ENCODE measurements around the gene SLCO4A1. TPM values are rescaled to one million over a fixed set of nuclear protein-coding genes. Genes with fewer than 3 reads are reported as not detected.

The SLCO4A1 gene, protein sequence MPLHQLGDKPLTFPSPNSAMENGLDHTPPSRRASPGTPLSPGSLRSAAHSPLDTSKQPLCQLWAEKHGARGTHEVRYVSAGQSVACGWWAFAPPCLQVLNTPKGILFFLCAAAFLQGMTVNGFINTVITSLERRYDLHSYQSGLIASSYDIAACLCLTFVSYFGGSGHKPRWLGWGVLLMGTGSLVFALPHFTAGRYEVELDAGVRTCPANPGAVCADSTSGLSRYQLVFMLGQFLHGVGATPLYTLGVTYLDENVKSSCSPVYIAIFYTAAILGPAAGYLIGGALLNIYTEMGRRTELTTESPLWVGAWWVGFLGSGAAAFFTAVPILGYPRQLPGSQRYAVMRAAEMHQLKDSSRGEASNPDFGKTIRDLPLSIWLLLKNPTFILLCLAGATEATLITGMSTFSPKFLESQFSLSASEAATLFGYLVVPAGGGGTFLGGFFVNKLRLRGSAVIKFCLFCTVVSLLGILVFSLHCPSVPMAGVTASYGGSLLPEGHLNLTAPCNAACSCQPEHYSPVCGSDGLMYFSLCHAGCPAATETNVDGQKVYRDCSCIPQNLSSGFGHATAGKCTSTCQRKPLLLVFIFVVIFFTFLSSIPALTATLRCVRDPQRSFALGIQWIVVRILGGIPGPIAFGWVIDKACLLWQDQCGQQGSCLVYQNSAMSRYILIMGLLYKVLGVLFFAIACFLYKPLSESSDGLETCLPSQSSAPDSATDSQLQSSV
- polyA plus RNA-seq (ENCODE audit: insufficient read length in 10 of 10) = 1 to 10 TPM in 1 of 10 donors, under 1 TPM in 9; 0.37 to 1.2 (median 0.65) TPM
- long read RNA-seq, donor 1 = 0 reads
- long read RNA-seq, donor 2 = 0 reads
- long read RNA-seq, donor 3 = 0 reads
- long read RNA-seq, donor 4 = 0 reads
- long read RNA-seq, donor 5 = 0 reads
- long read RNA-seq, donor 6 = 0 reads
- long read RNA-seq, donor 7 = 0 reads
- long read RNA-seq, donor 8 = 0 reads
- long read RNA-seq, donor 9 = 0 reads

DNA sequence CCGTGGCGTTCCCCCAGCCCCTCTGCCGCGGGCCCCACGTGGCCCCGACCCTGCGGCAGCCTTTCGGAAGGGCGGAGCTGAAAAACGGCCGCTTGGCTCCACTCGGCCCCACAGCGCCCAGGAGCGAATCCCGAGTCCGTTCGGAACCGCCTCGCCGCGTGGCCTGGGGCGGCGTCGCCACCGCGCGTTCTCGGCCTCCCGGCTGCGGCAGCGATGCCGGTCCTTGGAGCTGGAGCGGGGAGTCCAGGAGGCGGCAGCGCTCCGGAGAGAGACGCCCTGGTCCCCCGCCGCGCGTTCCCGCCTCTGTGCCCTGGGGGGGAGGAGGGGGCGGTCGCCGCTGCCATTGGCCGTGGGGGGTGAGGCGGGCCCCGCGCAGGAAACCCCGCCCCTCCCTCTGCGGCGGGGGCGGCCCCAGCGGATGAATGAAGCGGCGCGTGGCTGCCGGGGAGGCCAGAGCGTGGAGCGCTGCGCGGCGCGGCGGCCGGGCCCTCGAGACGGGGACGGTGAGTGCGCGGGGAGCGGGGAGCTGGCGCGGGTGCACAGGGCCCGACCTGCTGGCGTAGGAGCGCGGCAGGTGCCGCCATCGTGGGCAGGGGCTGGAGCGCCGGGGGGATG is at the start of gene SLCO4A1:
Gene SLCO4A1, plus strand, starts transcription at position 453 of the 615 bp plus-strand sequence. CDS start 13,952 bp downstream, outside the sequence.
- DNase-seq = peak in 2 of 3 donors; percentile 27 to 66

DNA sequence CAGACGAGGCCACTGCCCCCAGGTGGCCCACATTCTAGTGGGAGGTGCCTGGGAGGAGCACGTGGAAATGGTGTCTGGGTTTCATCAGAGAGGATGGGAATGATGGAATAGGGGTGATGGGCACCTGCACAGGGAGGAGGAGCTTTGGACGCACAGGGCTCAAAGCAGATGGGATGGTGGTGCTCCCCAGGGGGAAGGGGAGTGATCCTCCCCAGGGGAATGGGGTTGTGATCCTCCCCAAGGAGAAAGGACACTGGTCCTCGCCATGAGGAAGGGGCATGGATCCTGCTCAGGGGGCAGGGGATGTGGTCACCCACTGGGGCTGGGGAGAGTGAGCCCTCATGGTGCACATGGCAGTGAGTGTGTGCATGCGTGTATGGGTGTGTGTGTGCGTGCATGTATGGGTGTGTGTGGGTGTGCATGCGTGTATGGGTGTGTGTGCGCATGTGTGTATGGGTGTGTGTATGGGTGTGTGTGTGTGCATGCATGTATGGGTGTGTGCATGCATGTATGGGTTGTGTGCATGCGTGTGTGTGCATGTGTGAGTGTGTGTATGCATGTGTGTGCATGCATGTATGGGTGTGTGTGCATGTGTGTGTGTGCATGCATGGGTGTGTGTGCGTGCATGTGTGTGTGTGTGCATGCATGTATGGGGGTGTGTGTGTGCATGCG is 49.7 kb upstream of the SLCO4A1 start:
- no peak for DNase-seq

DNA sequence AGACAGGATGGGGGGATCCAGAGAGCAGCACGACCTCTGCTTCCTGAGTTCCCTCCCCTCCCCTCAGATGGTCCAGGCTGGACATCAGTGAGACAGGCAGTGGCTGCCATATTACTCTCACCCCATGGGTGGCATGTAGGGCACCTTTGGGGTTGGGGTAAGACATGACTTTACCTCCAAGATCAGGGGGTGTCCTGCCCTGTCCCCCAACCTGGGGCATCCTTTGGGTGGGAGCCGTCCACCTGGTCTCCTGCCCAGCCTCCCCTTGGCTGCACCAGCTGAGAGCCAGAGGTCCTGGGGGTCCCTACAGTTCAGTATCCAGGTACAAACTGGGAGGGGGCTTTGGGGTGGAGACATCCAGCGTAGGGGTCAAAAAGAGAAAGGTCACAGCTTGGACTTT is 48.7 kb upstream of the SLCO4A1 start:
- DNase-seq = no peak

DNA sequence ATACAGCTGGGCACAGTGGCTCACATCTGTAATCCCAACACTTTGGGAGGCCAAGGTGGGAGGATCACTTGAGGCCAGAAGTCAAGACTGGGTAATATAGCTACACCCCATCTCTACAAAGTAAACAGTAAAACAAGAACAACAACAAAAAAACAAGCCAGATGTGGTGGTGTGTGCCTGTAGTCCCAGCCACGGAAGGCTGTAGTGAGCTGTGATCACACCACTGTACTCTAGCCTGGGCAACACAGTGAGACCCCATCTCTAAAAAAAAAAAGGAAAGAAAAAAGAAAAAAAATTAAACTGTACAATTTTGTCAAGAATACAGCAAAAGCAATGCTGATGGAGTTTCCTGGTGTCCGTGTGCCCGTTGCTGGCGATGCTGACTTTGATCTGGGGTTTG is 47.2 kb upstream of the SLCO4A1 start:
- no peak for DNase-seq

DNA sequence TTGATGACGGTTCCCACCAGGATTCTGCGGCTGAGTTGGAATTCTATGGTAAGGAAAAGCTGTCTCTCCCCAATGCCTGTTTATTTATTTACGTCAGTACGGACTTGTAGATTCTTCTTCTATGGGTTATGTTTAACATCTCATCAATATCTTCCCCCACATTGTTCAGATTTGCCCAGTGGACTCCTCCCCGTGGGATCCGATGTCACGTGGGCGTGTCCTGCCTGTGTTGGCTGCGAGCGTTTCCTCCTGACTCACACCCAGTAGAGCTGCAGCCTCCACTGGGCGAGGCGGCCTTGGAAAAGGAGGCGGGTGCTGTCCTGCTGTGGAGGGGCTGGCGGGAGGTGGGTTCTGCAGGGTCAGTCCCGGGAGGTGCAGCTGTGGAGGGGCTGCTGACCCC is 46.8 kb upstream of the SLCO4A1 start:
- DNase-seq = no peak

DNA sequence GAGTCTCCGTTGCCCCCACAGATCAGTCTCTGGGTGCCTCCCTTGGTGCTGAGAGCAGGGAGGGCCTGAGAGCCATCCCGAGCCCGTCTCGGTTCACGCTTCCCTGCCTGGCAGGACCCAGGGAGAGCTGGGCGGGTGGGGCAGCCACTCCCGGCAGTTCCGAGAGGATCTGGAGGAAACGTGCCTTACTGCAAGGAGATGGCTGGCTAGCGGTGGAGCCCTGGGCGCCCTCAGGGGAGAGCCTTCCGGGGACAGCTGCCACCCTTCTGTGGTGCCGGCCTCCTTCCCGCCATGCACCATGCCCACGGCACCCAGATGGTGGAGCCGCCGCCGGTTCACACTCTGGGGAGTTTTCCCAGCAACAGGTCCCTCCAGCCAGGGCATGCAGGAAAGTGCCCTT is 45.8 kb upstream of the SLCO4A1 start:
- DNase-seq = no peak

DNA sequence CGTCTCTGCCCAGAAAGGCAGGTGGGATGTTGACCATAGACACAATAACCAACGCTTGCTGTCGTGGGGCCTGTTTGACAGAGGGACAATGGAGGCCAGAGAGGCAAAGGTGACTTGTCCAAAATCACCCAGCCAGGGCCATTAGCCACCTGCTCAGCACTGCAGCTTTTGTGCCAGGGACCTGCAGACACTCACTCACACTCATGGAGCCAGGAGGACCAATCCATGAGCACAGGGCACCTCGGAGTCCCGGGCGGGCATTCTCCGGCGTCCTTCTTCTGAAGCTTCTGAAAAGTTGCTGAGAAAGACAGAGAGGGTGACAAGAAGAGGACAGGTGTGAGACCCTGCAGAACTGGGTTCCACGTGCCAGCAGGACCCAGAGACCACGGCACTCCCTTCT is 45.4 kb upstream of the SLCO4A1 start:
- no peak for DNase-seq

DNA sequence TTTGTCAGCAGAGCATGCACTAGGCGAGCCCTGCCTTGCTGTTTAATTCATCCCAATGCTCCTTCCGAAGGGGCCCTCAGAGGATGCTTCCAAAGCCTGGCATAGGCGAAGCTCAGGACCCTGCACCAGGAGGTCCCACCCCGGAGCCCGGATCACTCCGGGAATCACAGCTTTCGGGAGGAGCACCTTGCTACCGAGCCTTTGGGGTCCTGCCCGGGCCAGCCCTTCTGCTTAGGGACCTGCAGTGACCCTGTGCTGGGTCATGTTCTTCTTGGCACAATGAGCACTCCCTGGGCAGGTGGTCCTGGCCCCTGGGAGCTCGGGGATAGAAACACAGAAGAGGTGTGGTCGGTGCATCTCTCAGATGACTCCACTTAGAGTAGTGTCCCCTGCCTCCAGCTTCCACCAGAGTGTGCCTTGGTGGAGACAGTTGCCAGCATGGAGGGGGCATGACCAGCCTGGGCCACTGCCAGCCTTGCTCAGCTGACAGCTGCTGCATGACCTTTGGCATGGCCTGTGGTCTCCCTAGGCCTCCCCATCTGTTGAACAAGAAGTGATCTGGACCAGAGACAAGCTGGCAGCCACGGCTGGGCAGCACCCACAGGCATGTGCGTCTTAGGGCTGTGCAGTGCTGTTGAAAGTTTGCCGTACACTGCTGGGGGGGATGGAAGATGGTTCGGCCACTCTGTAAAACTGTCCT is 44.7 kb upstream of the SLCO4A1 start:
- DNase-seq = no peak

DNA sequence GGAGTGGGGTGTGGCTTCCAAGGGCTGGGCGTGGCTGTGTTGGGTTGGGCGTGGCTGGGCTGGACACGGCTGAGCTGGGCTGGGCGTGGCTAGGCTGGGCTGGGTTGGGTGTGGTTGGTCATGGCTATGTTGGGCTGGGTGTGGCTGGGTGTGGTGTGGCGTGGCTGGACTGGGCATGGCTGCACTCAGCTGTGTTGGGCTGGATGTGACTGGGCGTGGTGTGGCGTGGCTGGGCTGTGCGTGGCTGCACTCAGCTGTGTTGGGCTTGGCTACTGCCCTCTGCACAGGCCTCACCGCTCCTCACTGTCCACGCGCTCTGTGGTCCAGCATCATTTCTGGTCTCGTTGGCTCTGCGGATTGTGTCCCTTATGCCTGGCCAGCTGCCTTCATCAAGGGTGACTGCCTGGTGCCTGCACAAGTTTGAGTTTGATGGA is 43.5 kb upstream of the SLCO4A1 start:
- no peak for DNase-seq

DNA sequence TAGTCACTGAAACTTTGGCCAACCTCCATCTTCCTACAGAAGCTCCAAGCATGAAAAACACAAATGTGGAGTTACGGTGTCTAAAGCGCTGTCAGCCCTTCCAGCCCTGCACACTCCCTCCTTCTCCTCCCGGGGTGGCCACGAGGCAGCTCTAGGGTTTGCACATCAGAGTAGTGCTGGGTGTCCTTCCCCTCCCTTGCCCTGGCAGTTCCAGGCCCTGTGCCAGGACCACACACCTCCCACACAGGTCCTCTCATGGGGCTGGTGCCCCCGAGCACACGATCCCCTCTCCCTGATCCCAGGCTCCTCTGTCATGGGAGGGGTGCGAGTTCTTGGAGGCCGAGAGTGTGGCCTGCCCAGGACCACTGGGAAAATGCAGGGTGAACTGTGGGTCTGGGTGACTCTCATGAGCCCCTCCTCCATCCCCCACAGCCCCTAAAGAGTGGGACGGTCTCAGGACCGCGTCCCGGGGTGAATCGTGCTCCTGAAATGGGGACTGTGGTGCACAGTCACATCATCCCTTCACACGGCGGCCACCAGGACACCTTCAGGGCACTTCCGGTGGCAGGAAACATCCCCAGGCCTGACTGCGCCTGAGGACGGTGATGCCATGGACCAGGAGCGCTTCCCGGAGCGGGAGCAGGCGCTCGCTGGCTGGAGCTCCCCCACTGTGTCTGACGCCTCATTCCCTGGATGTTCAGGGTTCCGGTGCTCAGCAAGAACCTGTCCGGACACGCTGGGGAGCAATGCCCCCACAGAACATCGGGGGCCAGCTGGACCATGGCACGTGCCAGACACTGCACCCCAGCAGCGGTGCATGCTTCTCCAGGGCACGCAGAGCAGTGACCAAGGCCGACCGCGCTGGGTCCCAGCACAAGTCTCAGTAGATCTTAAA is 42.8 kb upstream of the SLCO4A1 start:
- DNase-seq = no peak

DNA sequence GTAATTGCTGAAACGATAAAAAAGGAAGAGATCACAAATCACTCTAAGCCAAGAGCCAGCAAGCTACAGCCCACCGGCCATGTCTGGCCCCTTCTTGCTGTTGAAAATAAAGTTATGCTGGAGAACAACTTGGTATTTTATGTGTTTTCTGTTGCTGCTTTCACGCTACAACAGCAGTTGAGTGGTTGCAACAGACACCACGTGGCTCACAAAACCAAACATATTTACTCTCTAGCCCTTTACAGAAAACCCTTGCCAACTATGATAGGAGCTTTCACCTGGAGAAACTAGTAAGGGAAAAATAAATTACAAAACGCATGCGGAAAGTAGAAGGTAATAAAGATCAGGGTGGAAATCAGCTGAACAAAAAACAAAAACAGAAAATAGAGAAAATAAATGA is 41.1 kb upstream of the SLCO4A1 start:
- DNase-seq = no peak

DNA sequence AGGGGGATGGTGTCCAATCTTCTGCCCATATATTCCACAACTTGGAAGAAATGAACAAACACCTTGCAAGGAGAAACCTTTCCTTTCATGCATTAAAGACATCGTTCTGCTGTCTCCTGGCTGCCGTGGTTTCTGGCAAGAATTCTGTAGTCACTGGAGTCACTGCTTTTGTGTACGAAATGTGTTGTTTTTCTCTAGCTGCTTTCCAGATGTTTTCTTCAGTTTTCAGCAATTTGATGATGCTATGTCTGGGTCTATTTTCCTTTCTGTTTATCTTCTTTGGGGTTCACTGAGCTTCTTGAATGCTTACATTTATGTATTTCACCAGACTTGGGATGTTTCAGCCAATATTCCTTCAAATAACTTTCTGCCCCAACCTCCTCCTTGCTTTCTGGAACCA is 40.6 kb upstream of the SLCO4A1 start:
- no peak for DNase-seq

DNA sequence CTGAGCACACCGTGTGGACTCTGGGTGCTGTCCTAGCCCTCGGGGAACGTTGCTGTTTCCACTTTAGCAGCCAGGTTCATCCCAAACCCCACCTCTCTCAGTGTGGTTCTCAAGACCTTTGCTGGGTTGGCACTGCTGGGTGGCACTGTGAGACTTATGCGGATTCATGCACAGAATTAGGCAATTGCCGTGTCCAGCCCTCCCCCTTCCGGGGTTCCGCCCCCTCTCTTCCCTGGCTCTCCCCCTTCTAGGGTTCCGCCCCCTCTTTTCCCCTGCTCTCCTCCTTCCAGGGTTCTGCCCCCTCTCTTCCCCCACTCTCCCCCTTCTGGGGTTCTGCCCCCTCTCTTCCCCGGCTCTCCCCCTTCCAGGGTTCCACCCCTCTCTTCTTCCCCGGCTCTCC is 39.8 kb upstream of the SLCO4A1 start:
- DNase-seq = no peak

DNA sequence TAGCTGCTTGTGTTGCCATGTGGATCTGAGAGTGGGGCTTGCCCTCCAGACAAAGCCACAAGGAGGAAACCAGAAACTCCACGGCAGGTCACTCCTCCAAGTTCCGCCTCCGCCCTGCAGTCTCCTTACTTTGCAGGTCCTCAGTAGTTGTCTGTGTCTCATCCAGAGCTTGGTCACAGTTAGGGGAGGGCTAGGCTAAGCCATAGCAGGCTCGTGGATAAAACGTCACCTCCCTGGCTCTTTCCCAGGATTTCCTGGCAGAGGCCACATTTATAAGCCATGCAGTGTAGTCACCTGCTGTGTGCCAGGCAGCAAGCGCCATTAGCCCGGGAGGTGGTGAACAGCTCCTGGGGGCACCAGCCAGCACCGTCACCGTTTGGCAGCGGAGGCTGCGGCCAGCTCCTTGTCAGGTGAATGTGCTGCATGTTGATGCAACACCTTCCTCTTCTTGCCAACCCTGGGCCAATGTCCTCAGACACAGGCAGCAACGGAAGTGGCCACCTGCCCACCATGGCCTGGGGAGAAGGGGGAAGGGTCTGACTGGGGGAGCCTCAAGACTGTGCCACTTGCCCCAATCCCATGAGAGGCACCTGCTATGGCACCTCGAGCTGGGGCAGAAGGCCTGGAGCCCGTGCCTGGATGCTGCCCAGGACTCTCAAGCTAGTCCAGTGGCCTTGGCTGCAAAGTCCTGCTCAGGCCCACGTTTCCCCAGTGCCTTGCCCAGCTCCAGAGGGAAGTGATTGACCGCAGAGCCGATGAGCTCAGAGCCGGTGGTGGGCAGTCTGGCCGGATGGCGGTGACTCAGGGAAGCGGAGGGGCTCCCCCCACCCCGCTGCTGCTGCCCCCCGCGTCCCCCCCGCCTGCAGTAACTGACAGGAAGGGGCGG is 39.0 kb upstream of the SLCO4A1 start:
- no peak for DNase-seq

DNA sequence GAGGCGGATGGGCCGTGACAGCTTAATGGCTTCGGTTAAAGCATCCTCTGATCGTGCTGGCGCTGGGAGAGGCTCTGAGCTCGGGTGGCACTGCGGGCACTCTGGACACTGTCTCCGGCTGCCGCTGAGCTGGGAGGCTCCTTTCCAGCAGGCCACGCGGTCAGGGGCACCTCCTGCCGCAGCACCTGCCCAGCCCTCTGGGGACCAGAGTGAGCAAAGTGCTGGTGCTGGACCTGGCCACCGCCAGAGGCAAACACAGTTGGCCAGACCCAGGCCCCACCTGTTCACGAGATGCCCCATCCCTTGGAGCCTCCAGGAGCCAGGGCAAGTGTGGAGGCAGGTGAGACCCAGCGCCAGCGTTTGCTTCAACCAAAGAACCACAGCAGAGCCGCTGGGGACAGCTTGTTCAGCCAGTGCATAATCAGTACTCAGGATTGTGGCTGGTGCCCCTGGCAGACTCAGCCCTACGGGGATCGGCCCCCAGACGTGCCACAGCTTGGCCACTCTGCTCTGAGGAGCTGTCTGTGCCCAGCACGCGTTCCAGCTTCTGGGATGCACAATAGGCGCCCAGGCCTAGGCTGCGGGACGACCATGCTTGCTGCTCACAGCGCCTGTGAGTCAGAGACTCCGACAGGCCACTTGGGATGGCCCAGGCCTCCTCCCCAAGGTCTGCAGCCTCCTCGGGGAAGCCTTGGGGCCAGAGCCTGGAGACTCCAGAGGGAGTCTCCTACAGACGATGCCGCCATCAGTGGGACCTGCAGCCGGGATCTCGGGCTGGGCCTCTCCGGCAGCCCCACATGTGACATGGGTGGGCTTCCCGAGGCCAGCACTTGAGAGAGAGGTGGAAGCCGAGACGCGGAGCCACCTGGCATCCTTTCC is 38.2 kb upstream of the SLCO4A1 start:
- DNase-seq = no peak

DNA sequence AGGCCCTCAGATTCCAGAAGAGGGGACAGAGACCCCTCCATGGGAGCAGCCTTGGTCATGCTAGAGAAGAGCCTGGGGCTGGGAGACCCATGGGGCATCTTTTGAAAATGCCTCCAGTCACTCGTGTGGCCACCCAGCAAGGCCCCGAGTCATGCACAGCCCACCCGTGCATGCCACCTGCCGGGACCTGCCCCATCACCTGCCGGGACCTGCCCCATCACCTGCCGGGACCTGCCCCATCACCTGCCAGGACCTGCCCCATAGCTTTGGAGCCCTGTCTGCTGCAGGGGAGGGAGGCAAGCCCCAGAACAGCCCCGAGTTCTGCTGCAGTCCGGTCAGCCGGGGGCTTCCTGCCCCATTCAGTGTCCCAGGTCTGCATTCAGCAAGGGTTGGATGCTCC is 37.5 kb upstream of the SLCO4A1 start:
- DNase-seq = no peak

DNA sequence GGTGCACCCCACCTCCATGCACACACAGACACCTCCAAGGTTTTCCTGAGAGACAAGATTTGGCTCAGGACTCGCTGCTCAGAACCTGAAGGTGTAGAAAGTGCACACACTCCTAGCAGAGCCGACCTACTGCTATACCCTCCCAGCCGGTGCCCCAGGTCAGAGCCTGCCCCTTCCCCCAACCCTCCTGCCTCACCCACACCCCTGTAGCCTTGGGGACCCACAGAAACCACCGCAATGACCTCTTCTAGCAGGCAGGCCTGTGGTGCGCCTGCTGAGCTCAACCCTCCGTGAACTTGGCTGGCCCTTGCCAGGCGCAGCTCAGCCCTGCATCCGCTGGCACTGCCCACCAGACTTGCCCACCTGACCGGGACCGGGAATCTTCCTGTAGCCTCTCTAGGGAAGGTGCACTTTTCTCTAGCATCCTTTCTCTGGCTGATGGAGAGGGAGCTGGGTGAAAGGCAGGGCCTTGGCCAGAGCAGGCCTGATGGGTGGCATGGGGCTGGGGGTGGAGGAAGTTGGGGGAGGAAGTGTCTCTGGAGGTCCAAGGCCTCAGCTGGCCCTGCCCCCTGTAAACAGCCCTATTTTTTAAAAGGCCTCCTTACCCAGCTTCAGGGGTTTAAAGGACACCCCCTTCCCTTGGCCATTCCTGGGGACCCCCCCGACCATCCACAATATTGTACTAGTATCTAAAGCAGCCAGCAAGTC is 36.9 kb upstream of the SLCO4A1 start:
- no peak for DNase-seq

Data from muscle of back (tissue), 13 donors.